Nephron progenitor cell (in vitro differentiated cells): Measurements from ENCODE around the gene HSF5.

Source experiments
- DNase-seq: peaks from one replicate; pipeline ENCODE4 v3.0.0; 2021
- H3K27ac Mint-ChIP-seq: 2 replicates; pipeline ENCODE4 v1.8.0; 2021; ENCODE audit warnings: mild to moderate bottlenecking, moderate library complexity, mixed read lengths
- H3K27me3 Mint-ChIP-seq: 2 replicates; pipeline ENCODE4 v1.8.0; 2021; ENCODE audit warnings: mild to moderate bottlenecking, low read depth, mixed read lengths; ENCODE audit not compliant: poor library complexity
- H3K36me3 Mint-ChIP-seq: 2 replicates; pipeline ENCODE4 v1.8.0; 2021; ENCODE audit warnings: low read depth, mixed read lengths
- H3K4me1 Mint-ChIP-seq: 2 replicates; pipeline ENCODE4 v1.8.0; 2021; ENCODE audit warnings: mixed read lengths
- H3K4me3 Mint-ChIP-seq: 2 replicates; pipeline ENCODE4 v1.8.0; 2021; ENCODE audit warnings: mild to moderate bottlenecking, moderate library complexity, mixed read lengths
- H3K9me3 Mint-ChIP-seq: 2 replicates; pipeline ENCODE4 v1.8.0; 2021; ENCODE audit warnings: mild to moderate bottlenecking, moderate library complexity, mixed read lengths
- CTCF ChIP-seq: fragments of 200-600 bp; sonication (generic); IDR thresholded peaks from 2 replicates; pipeline ENCODE4 v1.5.0; 2021; ENCODE audit warnings: antibody characterized with exemption

Gene HSF5

DNA sequence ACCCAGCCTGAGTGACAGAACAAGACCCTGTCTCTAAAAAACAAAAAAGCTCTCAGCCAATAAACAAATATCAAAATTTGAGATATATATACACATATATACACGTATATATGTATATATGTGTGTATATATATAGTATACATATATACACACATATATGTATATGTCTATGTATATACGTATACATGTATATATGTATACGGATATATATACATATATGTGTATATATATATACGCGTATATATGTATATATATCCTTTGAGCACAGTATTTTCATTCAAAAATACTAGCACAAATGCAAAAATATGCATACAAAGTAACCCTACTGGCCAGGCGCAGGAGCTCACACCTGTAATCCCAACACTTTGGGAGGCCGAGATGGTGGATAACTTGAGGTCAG is 13.2 kb upstream of the HSF5 start:
- Mint-ChIP-seq H3K36me3 (peaks cover 64% of the 10 kb centered on the region), H3K27ac (no peak overlapping the region), H3K4me1 (no peaks in the 10 kb centered on the region), H3K4me3 (no peak overlapping the region), H3K27me3 (no peaks in the 10 kb centered on the region), H3K9me3 (no peaks in the 10 kb centered on the region)
- no peak for DNase-seq
- no peak for TF ChIP-seq CTCF

GRCh38 chr17:58498177-58498828 is 10.1 kb upstream of the HSF5 start:
- no peak for TF ChIP-seq CTCF

GRCh38 chr17:58493506-58493905 is 5.3 kb upstream of the HSF5 start:
- no peaks in the 10 kb centered on the region for H3K4me1 Mint-ChIP-seq
- no peaks in the 10 kb centered on the region for H3K9me3 Mint-ChIP-seq
- TF ChIP-seq CTCF, result no peak
- peaks cover 83% of the 10 kb centered on the region for H3K36me3 Mint-ChIP-seq
- H3K27me3 Mint-ChIP-seq, result no peaks in the 10 kb centered on the region
- no peak overlapping the region for H3K27ac Mint-ChIP-seq
- no peak for DNase-seq
- no peak overlapping the region for H3K4me3 Mint-ChIP-seq

More at GRCh38 chr17:58498177-58498828, 10.1 kb upstream of the HSF5 start:
- no peak overlapping the region for H3K27ac Mint-ChIP-seq
- H3K36me3 Mint-ChIP-seq, result peaks cover 68% of the 10 kb centered on the region
- no peaks in the 10 kb centered on the region for H3K27me3 Mint-ChIP-seq
- DNase-seq, result no peak
- no peaks in the 10 kb centered on the region for H3K9me3 Mint-ChIP-seq
- no peak overlapping the region for H3K4me3 Mint-ChIP-seq
- no peaks in the 10 kb centered on the region for H3K4me1 Mint-ChIP-seq

GRCh38 chr17:58492238-58493121 is 4.3 kb upstream of the HSF5 start:
- TF ChIP-seq CTCF, result no peak
- H3K4me1 Mint-ChIP-seq, result no peaks in the 10 kb centered on the region
- H3K27ac Mint-ChIP-seq, result no peak overlapping the region
- no peak for DNase-seq
- no peaks in the 10 kb centered on the region for H3K9me3 Mint-ChIP-seq
- H3K4me3 Mint-ChIP-seq, result no peak overlapping the region
- H3K36me3 Mint-ChIP-seq, result peaks cover 77% of the 10 kb centered on the region
- H3K27me3 Mint-ChIP-seq, result no peaks in the 10 kb centered on the region

- TF ChIP-seq CTCF, result no peak
- H3K36me3 Mint-ChIP-seq, result peaks cover 80% of the 10 kb centered on the region
- H3K4me1 Mint-ChIP-seq, result no peaks in the 10 kb centered on the region
- H3K27me3 Mint-ChIP-seq, result no peaks in the 10 kb centered on the region
- no peak for DNase-seq
- H3K4me3 Mint-ChIP-seq, result no peak overlapping the region
- H3K27ac Mint-ChIP-seq, result no peak overlapping the region
- H3K9me3 Mint-ChIP-seq, result no peaks in the 10 kb centered on the region
Observed at GRCh38 chr17:58491510-58492045, 3.4 kb upstream of the HSF5 start.
